ENCODE results near the gene IMMP2L.
"Not testable (repeated sequence)": the region's sequence is repeated elsewhere in the genome, so short reads cannot be mapped to it uniquely, and the experiment has no call there.

IMMP2L gene

GRCh38 chr7:111474723-111475418, 87.4 kb downstream of the IMMP2L start:
- Histone ChIP-seq H3K27ac (ENCODE audit: low read depth, low read length) (no peak overlapping the region), H3K9me3 (ENCODE audit: control insufficient read depth in 5 of 5, low read length in 5 of 5) (peaks cover 0 to 4% (median 0%) of the 10 kb centered on the region in 5 donors), H3K4me3 (ENCODE audit: low read depth in 1 of 5, low read length in 5 of 5) (no peak overlapping the region), H3K27me3 (ENCODE audit: control insufficient read depth in 5 of 5, insufficient read depth in 4 of 5, low read length in 5 of 5) (no peaks in the 10 kb centered on the region), H3K36me3 (ENCODE audit: control insufficient read depth in 5 of 5, insufficient read depth in 5 of 5, low read length in 5 of 5) (no peaks in the 10 kb centered on the region), H3K9ac (ENCODE audit: low read length in 5 of 5) (no peak overlapping the region), H3K4me1 (ENCODE audit: control insufficient read depth in 5 of 5, insufficient read depth in 5 of 5, low read length in 5 of 5) (peaks cover 0 to 5% (median 0%) of the 10 kb centered on the region in 5 donors)

GRCh38 chr7:111473449-111474198, 88.7 kb downstream of the IMMP2L start:
- H3K9me3 ChIP-seq (ENCODE audit: control insufficient read depth in 5 of 5, low read length in 5 of 5), result peaks cover 0 to 4% (median 0%) of the 10 kb centered on the region in 5 donors
- H3K4me3 ChIP-seq (ENCODE audit: low read depth in 1 of 5, low read length in 5 of 5), result no peak overlapping the region
- no peak overlapping the region for H3K27ac ChIP-seq (ENCODE audit: low read depth, low read length)
- H3K9ac ChIP-seq (ENCODE audit: low read length in 5 of 5), result no peak overlapping the region
- peaks cover 0 to 5% (median 0%) of the 10 kb centered on the region in 5 donors for H3K4me1 ChIP-seq (ENCODE audit: control insufficient read depth in 5 of 5, insufficient read depth in 5 of 5, low read length in 5 of 5)
- H3K27me3 ChIP-seq (ENCODE audit: control insufficient read depth in 5 of 5, insufficient read depth in 4 of 5, low read length in 5 of 5), result no peaks in the 10 kb centered on the region
- H3K36me3 ChIP-seq (ENCODE audit: control insufficient read depth in 5 of 5, insufficient read depth in 5 of 5, low read length in 5 of 5), result no peaks in the 10 kb centered on the region

GRCh38 chr7:111470998-111471397, 91.3 kb downstream of the IMMP2L start:
- H3K4me3 ChIP-seq (ENCODE audit: low read depth in 1 of 5, low read length in 5 of 5), result no peak overlapping the region
- no peak overlapping the region for H3K27ac ChIP-seq (ENCODE audit: low read depth, low read length)
- no peaks in the 10 kb centered on the region for H3K36me3 ChIP-seq (ENCODE audit: control insufficient read depth in 5 of 5, insufficient read depth in 5 of 5, low read length in 5 of 5)
- no peak overlapping the region for H3K9ac ChIP-seq (ENCODE audit: low read length in 5 of 5)
- H3K27me3 ChIP-seq (ENCODE audit: control insufficient read depth in 5 of 5, insufficient read depth in 4 of 5, low read length in 5 of 5), result no peaks in the 10 kb centered on the region
- H3K4me1 ChIP-seq (ENCODE audit: control insufficient read depth in 5 of 5, insufficient read depth in 5 of 5, low read length in 5 of 5), result peaks cover 0 to 1% (median 0%) of the 10 kb centered on the region in 5 donors
- H3K9me3 ChIP-seq (ENCODE audit: control insufficient read depth in 5 of 5, low read length in 5 of 5), result peaks cover 0 to 4% (median 0%) of the 10 kb centered on the region in 5 donors

- H3K9ac ChIP-seq (ENCODE audit: low read length in 5 of 5); H3K4me1 ChIP-seq (ENCODE audit: control insufficient read depth in 5 of 5, insufficient read depth in 5 of 5, low read length in 5 of 5); H3K4me3 ChIP-seq (ENCODE audit: low read depth in 1 of 5, low read length in 5 of 5); H3K27ac ChIP-seq (ENCODE audit: low read depth, low read length); H3K27me3 ChIP-seq (ENCODE audit: control insufficient read depth in 5 of 5, insufficient read depth in 4 of 5, low read length in 5 of 5); H3K9me3 ChIP-seq (ENCODE audit: control insufficient read depth in 5 of 5, low read length in 5 of 5); H3K36me3 ChIP-seq (ENCODE audit: control insufficient read depth in 5 of 5, insufficient read depth in 5 of 5, low read length in 5 of 5): not testable (repeated sequence)
Observed at GRCh38 chr7:111469894-111470293, 92.4 kb downstream of the IMMP2L start.

- not testable (repeated sequence) for H3K4me1 ChIP-seq (ENCODE audit: control insufficient read depth in 5 of 5, insufficient read depth in 5 of 5, low read length in 5 of 5); H3K4me3 ChIP-seq (ENCODE audit: low read depth in 1 of 5, low read length in 5 of 5); H3K27me3 ChIP-seq (ENCODE audit: control insufficient read depth in 5 of 5, insufficient read depth in 4 of 5, low read length in 5 of 5); H3K36me3 ChIP-seq (ENCODE audit: control insufficient read depth in 5 of 5, insufficient read depth in 5 of 5, low read length in 5 of 5); H3K27ac ChIP-seq (ENCODE audit: low read depth, low read length); H3K9me3 ChIP-seq (ENCODE audit: control insufficient read depth in 5 of 5, low read length in 5 of 5); H3K9ac ChIP-seq (ENCODE audit: low read length in 5 of 5)
Observed at GRCh38 chr7:111465774-111466173, 96.5 kb downstream of the IMMP2L start.

GRCh38 chr7:111460695-111461094, 101.6 kb downstream of the IMMP2L start:
- H3K4me1 ChIP-seq (ENCODE audit: control insufficient read depth in 5 of 5, insufficient read depth in 5 of 5, low read length in 5 of 5), result peaks cover 0 to 11% (median 0%) of the 10 kb centered on the region in 5 donors
- H3K9ac ChIP-seq (ENCODE audit: low read length in 5 of 5), result no peak overlapping the region
- H3K27ac ChIP-seq (ENCODE audit: low read depth, low read length), result no peak overlapping the region
- no peaks in the 10 kb centered on the region for H3K27me3 ChIP-seq (ENCODE audit: control insufficient read depth in 5 of 5, insufficient read depth in 4 of 5, low read length in 5 of 5)
- H3K36me3 ChIP-seq (ENCODE audit: control insufficient read depth in 5 of 5, insufficient read depth in 5 of 5, low read length in 5 of 5), result no peaks in the 10 kb centered on the region
- no peaks in the 10 kb centered on the region for H3K9me3 ChIP-seq (ENCODE audit: control insufficient read depth in 5 of 5, low read length in 5 of 5)
- H3K4me3 ChIP-seq (ENCODE audit: low read depth in 1 of 5, low read length in 5 of 5), result no peak overlapping the region

GRCh38 chr7:111459757-111460280, 102.5 kb downstream of the IMMP2L start:
- Histone ChIP-seq H3K9me3 (ENCODE audit: control insufficient read depth in 5 of 5, low read length in 5 of 5) (no peaks in the 10 kb centered on the region), H3K4me3 (ENCODE audit: low read depth in 1 of 5, low read length in 5 of 5) (no peak overlapping the region), H3K4me1 (ENCODE audit: control insufficient read depth in 5 of 5, insufficient read depth in 5 of 5, low read length in 5 of 5) (peaks cover 0 to 11% (median 0%) of the 10 kb centered on the region in 5 donors), H3K27ac (ENCODE audit: low read depth, low read length) (no peak overlapping the region), H3K36me3 (ENCODE audit: control insufficient read depth in 5 of 5, insufficient read depth in 5 of 5, low read length in 5 of 5) (no peaks in the 10 kb centered on the region), H3K9ac (ENCODE audit: low read length in 5 of 5) (no peak overlapping the region), H3K27me3 (ENCODE audit: control insufficient read depth in 5 of 5, insufficient read depth in 4 of 5, low read length in 5 of 5) (no peaks in the 10 kb centered on the region)

- H3K27me3 ChIP-seq (ENCODE audit: control insufficient read depth in 5 of 5, insufficient read depth in 4 of 5, low read length in 5 of 5), result no peaks in the 10 kb centered on the region
- no peaks in the 10 kb centered on the region for H3K9me3 ChIP-seq (ENCODE audit: control insufficient read depth in 5 of 5, low read length in 5 of 5)
- H3K36me3 ChIP-seq (ENCODE audit: control insufficient read depth in 5 of 5, insufficient read depth in 5 of 5, low read length in 5 of 5), result no peaks in the 10 kb centered on the region
- peaks cover 0 to 11% (median 0%) of the 10 kb centered on the region in 5 donors for H3K4me1 ChIP-seq (ENCODE audit: control insufficient read depth in 5 of 5, insufficient read depth in 5 of 5, low read length in 5 of 5)
- H3K27ac ChIP-seq (ENCODE audit: low read depth, low read length), result no peak overlapping the region
- H3K4me3 ChIP-seq (ENCODE audit: low read depth in 1 of 5, low read length in 5 of 5), result no peak overlapping the region
- H3K9ac ChIP-seq (ENCODE audit: low read length in 5 of 5), result no peak overlapping the region
Observed at GRCh38 chr7:111459065-111459756, 103.1 kb downstream of the IMMP2L start.

GRCh38 chr7:111450705-111451104, 111.6 kb downstream of the IMMP2L start:
- not testable (repeated sequence) for H3K9ac ChIP-seq (ENCODE audit: low read length in 5 of 5); H3K36me3 ChIP-seq (ENCODE audit: control insufficient read depth in 5 of 5, insufficient read depth in 5 of 5, low read length in 5 of 5); H3K27ac ChIP-seq (ENCODE audit: low read depth, low read length); H3K4me1 ChIP-seq (ENCODE audit: control insufficient read depth in 5 of 5, insufficient read depth in 5 of 5, low read length in 5 of 5); H3K4me3 ChIP-seq (ENCODE audit: low read depth in 1 of 5, low read length in 5 of 5); H3K9me3 ChIP-seq (ENCODE audit: control insufficient read depth in 5 of 5, low read length in 5 of 5); H3K27me3 ChIP-seq (ENCODE audit: control insufficient read depth in 5 of 5, insufficient read depth in 4 of 5, low read length in 5 of 5)

- not testable (repeated sequence) for H3K9ac ChIP-seq (ENCODE audit: low read length in 5 of 5); H3K36me3 ChIP-seq (ENCODE audit: control insufficient read depth in 5 of 5, insufficient read depth in 5 of 5, low read length in 5 of 5); H3K27ac ChIP-seq (ENCODE audit: low read depth, low read length); H3K4me3 ChIP-seq (ENCODE audit: low read depth in 1 of 5, low read length in 5 of 5); H3K4me1 ChIP-seq (ENCODE audit: control insufficient read depth in 5 of 5, insufficient read depth in 5 of 5, low read length in 5 of 5); H3K27me3 ChIP-seq (ENCODE audit: control insufficient read depth in 5 of 5, insufficient read depth in 4 of 5, low read length in 5 of 5); H3K9me3 ChIP-seq (ENCODE audit: control insufficient read depth in 5 of 5, low read length in 5 of 5)
Observed at GRCh38 chr7:111447502-111447901, 114.8 kb downstream of the IMMP2L start.
